TTC549 (cell line): Measurements from ENCODE around the gene PDGFD.

ENCODE experiments used
- FAIRE-seq: peaks from 2 replicates; lab custom pipeline; 2012; peaks lifted over from hg19 to GRCh38; lab: Jason Lieb, UNC

PDGFD gene

GRCh38 chr11:104164028-104164520, at the start of gene PDGFD:
Gene PDGFD (minus strand): TSS chr11:104164147.
- no peak for FAIRE-seq

DNA sequence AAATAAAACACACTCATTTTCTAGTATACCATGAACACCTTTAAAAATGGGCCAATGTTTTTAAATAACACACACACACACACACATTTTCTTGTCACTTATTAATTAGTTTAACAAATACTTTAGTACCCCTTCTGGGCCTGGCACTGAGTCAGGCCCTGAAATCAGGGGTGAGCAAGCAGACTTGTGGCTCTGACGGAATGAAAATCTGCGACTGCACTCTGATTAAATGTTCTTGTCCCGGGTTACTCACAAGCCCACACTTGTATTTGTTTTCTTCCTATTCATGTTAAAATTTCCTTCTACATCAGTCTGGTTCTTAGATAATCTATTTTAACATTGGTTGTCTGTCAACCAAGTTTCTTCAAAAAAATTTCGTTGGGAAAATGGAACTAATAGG, 43.0 kb upstream of the PDGFD start:
- FAIRE-seq, result no peak

DNA sequence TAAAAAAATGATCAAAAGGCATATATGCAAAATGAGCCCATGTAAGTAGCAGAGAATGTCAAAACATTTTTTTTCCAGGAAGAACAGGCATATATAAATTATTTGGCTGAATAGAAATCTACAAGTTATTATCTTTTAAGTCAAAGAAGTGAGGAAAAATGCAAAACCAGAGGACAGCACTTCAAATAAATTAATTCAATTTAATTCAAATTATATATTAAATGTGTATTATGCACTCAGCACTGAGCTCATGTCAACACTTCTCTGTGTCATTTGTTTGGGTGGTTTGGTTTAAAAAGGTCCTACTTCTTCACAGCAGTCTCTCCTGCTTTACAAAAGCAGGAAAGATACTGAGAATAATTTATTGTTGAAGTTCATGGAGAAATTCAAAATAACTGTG, 41.9 kb upstream of the PDGFD start:
- no peak for FAIRE-seq

DNA sequence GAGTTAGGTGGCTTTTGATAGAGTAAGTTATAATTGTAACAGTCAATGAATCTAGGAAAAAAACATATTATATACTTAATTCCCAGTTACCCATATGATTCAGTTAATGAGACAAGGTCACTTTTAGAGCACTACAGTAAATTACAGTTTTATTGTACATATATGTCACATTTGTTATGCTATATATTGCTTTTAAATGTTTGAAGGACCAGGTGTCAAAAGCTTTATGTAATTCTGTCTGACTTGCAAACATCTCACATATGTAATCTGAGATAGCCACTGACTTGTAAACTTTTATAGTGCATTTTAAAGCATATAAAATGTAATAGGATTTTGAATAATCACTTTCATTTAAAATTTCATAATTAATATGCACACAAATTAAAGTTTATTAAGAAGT, 36.7 kb upstream of the PDGFD start:
- FAIRE-seq, result no peak

- FAIRE-seq, result no peak
Observed at GRCh38 chr11:104199053-104199452, 35.1 kb upstream of the PDGFD start.

DNA sequence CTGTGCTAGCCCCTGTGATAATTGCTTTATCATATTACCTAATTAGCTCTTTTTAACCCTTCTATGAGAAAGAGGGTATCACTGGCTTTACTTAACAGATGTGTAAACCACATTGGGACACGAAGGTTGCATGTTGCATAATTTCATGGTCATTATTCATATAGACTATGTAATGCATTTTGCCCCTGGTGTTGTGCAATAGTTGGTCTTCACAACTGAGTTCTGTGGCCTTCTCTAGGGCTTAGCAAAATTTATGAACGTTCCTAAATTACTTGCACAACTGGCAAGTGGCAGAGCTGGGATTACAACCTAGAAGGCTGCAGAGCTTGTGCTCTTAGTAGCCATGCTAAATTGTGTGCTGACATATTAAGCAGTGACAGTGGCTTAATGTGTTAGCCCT, 34.6 kb upstream of the PDGFD start:
- FAIRE-seq, result no peak

- no peak for FAIRE-seq
Observed at GRCh38 chr11:104191124-104191523, 27.2 kb upstream of the PDGFD start.

DNA sequence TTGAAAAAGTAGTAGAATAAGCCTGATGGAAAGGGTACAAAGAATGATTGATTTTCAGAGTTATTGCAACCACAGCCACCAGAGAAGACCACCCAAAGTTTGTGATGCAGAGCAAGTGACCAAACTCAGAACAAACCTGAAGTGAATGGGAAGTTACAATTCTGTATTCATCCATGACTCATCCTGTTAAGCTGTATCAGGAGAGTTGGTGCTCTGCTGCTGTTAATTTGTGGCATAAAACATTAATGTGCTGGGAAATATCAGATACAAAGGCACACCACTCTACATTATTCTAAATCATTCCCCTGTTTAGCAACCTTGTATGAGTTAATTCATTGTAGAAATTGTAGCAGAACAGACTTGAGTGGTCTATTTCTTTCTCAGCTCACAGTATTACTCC, 19.6 kb upstream of the PDGFD start:
- FAIRE-seq, result no peak

GRCh38 chr11:104175769-104176168, 11.8 kb upstream of the PDGFD start:
- no peak for FAIRE-seq

DNA sequence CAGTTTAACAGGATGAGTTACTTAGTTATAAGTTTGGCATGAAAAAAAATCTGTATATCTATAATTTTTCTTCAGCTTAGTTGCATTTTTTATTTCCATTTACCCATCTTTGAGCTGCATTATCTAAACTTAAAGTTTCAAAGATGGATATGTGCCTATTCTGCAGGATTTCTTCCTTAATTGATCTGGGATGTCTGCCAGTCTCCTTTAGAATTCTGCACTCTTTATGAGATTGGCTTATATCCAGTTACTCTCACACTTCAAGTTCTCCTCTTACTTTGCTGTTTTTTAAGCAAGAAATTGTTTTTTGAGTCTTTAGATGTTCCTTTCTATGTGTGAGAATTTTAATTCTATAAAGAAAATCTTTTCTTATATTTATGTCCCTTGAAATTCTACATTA, 5.1 kb upstream of the PDGFD start:
- FAIRE-seq, result no peak

DNA sequence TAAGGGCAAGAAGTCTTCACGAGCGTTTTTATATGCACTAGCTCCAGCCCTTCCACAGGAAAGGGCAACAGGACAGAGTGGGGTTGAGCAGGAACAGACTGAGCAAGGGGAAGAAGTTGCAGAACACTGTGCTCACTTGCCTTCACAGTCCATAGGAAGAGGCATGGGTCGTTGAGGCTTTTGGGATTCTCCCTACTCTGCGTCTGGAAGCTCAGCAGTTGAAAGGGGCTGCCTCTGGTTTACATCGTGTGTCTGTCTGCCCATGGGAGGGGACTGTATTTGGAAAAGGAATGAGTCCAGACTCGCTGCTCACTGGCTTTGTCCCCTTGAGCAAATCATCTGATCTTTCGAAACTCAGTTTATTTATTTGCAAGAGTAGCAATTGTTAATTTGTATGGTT, 1.1 kb upstream of the PDGFD start:
- no peak for FAIRE-seq

GRCh38 chr11:104163100-104164027, 583 bp downstream of the PDGFD start:
- FAIRE-seq, result no peak

DNA sequence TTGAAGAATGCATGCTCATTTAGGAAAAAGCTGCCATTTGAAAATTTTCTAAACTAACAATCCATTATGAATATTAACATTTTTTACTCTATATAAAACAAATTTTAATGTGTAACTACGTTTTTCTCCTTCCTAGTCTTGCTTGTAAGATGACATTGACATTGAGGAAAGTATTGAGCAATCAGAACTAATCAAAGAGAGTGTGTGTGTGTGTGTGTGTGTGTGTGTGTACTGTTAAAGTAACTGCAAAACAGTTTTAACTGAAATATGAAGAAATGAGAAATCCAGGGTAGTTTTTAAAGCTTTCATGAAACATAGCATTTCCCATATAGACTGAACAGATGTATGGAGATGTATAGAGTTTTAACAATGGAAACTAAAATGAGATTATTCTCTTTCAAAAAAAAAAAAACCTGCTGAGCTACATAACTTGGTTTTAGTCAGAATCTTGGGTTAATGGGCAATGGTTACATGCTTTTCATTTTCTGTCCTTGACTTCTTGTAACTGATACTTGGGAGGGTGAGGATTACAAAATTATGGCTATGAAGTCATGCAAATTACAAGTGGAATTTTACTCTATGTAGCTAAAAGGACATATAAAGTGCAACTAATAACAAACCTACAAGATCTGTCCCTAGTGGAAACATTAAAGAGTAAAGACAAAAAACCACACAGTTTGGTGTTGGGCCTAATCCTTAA, 2.0 kb downstream of the PDGFD start:
- no peak for FAIRE-seq

GRCh38 chr11:104159356-104159755, 4.6 kb downstream of the PDGFD start:
- no peak for FAIRE-seq

- no peak for FAIRE-seq
Observed at GRCh38 chr11:104155375-104155774, 8.6 kb downstream of the PDGFD start.

- no peak for FAIRE-seq
Observed at GRCh38 chr11:104154296-104154695, 9.7 kb downstream of the PDGFD start.

- FAIRE-seq, result no peak
Observed at GRCh38 chr11:104152941-104153505, 10.9 kb downstream of the PDGFD start.

GRCh38 chr11:104151404-104152204, 12.3 kb downstream of the PDGFD start:
- peak; percentile 68 for FAIRE-seq

GRCh38 chr11:104148706-104149105, 15.2 kb downstream of the PDGFD start:
- FAIRE-seq, result no peak

DNA sequence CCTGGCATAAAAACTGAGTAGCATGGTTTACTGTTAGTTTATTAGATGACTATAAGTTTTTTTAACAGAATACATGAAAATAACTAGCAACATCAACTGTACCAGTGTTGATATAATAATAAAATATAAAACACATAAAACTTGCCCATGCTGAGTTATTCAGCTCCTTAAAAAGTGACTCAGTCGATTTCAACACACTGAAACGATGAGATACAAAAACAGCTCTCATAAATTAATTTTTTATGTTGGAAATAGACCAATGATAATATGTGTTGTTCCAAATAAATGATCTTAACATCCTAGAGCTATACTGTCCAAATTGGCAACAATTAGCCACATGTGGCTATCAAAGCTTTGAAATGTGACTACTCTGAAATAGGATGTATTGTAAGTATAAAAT, 15.9 kb downstream of the PDGFD start:
- FAIRE-seq, result no peak

DNA sequence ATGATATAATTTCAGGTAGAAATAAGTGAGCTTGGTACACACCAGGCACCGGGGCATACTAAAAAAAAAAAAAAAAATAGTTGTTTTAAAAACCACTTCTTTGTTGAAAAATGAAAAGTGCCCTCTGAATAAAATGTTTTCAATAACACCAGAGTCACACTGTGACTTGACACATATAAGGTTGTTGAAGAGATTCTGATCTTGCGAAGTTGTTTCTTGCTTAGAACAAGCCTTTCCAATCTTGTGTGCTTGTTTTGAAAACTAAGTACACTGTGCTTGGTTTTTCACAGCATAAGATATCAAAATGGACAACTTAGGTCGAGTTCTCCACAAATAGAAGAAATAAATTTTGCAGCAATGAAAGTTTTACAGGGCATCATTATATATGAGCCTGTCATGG, 17.0 kb downstream of the PDGFD start:
- no peak for FAIRE-seq

DNA sequence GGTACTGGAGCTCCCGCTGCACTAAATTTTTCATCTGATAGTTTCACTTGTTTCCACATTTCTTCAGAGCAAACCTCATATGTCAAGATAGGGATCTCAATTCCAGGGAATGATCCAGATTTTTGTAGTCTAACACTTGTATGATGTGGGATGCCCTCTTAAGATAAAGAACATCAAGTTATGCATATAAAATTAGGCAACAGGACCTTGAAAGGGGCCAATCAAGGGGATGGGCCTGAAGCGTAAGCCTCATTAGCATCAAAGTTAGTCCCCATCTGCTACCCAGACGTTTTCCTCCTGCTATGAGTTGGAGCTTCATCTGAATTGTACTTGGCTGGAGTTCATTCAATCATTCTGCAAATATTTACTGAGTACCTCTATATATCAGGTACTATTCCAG, 17.5 kb downstream of the PDGFD start:
- no peak for FAIRE-seq
